ENCODE data around the gene TLE4. TPM values are rescaled to one million over a fixed set of nuclear protein-coding genes. Genes with fewer than 3 reads are reported as not detected.
A peak's percentile ranks its signal among the peaks of the same experiment; 100 is the strongest.

Gene TLE4
- total RNA-seq, 3 donors from 2014 or later (not counting 1 experiment from before 2014, with no cell fraction given): 214 to 240 (median 220) TPM

DNA sequence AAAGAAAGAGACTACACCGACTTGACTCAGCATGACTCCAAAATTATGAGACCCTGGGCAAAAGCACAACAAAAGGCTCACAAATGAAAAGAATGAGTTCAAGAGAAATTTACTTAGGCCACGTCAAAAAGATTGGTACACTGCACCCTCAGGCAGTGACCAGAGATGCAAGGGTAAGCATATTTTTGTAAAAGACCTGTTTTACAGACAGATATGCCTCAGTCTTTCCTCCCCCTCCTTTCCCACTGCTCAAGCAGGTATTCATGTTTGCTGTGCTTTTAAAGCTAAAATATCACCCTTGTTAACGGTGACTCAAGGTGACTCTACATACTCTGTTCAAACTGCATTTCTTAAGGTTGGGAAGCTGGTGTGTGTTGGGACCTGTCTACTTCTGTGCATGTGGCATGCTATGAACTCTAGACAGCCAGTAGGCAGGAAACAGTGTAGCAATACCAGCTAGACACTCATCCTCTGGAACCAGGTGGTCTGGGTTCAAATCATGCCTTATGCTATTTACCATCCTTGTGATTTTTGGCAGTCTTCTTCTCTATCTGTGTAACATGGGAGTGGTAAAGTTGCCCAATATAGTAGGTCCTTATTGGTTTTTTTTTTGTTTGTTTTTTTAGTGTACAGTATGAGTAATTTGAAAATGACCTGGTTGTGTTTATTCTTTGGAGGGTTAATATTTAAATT lies 98.7 kb downstream of the TLE4 start:
- H3K27me3 ChIP-seq (ENCODE audit: control insufficient read depth, insufficient read depth, low read length): no peaks in the 10 kb centered on the region
- intact Hi-C loops (cut with micrococcal nuclease): no loop called here
- peak overlapping the region; percentile 40 to 43 for H3K27ac Mint-ChIP-seq
- no peaks in the 10 kb centered on the region for H3K9me3 Mint-ChIP-seq
- no peak overlapping the region for H3K4me3 Mint-ChIP-seq
- H3K4me1 ChIP-seq (ENCODE audit: control insufficient read depth, insufficient read depth, low read length): peaks cover 14% of the 10 kb centered on the region
- H3K36me3 Mint-ChIP-seq: no peaks in the 10 kb centered on the region
- H3K4me3 ChIP-seq (ENCODE audit: low read length): no peak overlapping the region
- TF ChIP-seq, protein P1, sequence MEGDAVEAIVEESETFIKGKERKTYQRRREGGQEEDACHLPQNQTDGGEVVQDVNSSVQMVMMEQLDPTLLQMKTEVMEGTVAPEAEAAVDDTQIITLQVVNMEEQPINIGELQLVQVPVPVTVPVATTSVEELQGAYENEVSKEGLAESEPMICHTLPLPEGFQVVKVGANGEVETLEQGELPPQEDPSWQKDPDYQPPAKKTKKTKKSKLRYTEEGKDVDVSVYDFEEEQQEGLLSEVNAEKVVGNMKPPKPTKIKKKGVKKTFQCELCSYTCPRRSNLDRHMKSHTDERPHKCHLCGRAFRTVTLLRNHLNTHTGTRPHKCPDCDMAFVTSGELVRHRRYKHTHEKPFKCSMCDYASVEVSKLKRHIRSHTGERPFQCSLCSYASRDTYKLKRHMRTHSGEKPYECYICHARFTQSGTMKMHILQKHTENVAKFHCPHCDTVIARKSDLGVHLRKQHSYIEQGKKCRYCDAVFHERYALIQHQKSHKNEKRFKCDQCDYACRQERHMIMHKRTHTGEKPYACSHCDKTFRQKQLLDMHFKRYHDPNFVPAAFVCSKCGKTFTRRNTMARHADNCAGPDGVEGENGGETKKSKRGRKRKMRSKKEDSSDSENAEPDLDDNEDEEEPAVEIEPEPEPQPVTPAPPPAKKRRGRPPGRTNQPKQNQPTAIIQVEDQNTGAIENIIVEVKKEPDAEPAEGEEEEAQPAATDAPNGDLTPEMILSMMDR (IDR thresholded peaks at IDR 0.05): no peak
- no peaks in the 10 kb centered on the region for H3K27me3 Mint-ChIP-seq (ENCODE audit: low read depth in 2 of 2)
- DNase-seq: no peak
- WGBS (ENCODE audit: insufficient coverage): 90% methylated on average over 3 of the region's 3 CpGs
- no peak overlapping the region for H3K27ac ChIP-seq (ENCODE audit: low read length)
- H3K36me3 ChIP-seq (ENCODE audit: control insufficient read depth, insufficient read depth, low read length): no peaks in the 10 kb centered on the region
- H3K9me3 ChIP-seq (ENCODE audit: control insufficient read depth, insufficient read depth, low read length): no peaks in the 10 kb centered on the region
- peak in 1 of 3 donors; percentile 28 for ATAC-seq
- peaks cover 65 to 68% of the 10 kb centered on the region in 2 donors for H3K4me1 Mint-ChIP-seq

DNA sequence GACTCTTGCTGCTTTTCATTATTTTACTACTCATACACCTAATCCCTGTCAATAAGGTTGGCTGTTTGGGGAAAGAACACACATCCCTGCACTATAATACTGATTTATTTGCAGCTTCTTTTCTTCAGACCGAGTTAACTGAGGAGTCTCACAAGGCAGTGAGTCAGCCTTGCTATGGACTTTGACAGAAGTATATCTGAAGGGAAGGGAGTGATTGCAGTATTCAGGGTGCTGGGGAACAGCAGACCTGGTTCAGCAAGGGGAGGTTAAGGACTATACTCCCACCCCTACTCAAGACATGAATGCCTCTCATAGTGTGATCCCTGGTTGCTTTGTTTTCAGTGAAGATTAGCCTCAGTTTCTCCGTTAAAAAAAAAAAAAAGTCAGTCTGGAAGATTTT lies 99.8 kb downstream of the TLE4 start:
- H3K9me3 ChIP-seq (ENCODE audit: control insufficient read depth, insufficient read depth, low read length): no peaks in the 10 kb centered on the region
- intact Hi-C loops (cut with micrococcal nuclease): no loop called here
- peaks cover 59 to 66% of the 10 kb centered on the region in 2 donors for H3K4me1 Mint-ChIP-seq
- H3K4me3 Mint-ChIP-seq: no peak overlapping the region
- TF ChIP-seq, protein P1 (IDR thresholded peaks at IDR 0.05): no peak
- 82% methylated on average over 2 of the region's 2 CpGs for WGBS (ENCODE audit: insufficient coverage)
- no peak overlapping the region for H3K27ac ChIP-seq (ENCODE audit: low read length)
- no peak for DNase-seq
- H3K4me3 ChIP-seq (ENCODE audit: low read length): no peak overlapping the region
- H3K36me3 ChIP-seq (ENCODE audit: control insufficient read depth, insufficient read depth, low read length): no peaks in the 10 kb centered on the region
- H3K4me1 ChIP-seq (ENCODE audit: control insufficient read depth, insufficient read depth, low read length): peaks cover 10% of the 10 kb centered on the region
- no peak for ATAC-seq
- no peaks in the 10 kb centered on the region for H3K27me3 ChIP-seq (ENCODE audit: control insufficient read depth, insufficient read depth, low read length)
- H3K27me3 Mint-ChIP-seq (ENCODE audit: low read depth in 2 of 2): no peaks in the 10 kb centered on the region
- H3K9me3 Mint-ChIP-seq: no peaks in the 10 kb centered on the region
- peak overlapping the region; percentile 29 to 43 for H3K27ac Mint-ChIP-seq
- no peaks in the 10 kb centered on the region for H3K36me3 Mint-ChIP-seq

DNA sequence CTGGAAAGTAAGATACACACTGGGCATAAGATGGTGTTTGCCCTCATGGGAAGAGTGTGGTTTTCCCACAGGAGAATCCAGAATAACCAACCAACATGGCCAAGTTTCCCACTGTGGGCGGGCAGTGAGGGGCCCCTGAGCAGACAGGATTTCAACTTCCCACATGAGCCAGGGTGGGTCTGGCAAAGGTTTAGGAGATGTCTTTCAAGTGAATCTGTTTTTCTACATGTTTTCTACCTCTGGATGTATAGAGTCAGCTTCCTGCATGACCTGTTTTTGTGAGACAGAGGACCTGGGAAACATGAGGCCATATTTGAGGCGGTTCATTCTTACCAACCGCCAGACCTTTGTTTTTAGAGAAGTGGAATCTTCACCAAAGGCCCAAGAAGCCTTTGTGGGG lies 100.5 kb downstream of the TLE4 start:
- Mint-ChIP-seq H3K4me3 (no peak overlapping the region), H3K36me3 (no peaks in the 10 kb centered on the region), H3K27ac (peak overlapping the region; percentile 7 to 38), H3K9me3 (no peaks in the 10 kb centered on the region), H3K27me3 (ENCODE audit: low read depth in 2 of 2) (no peaks in the 10 kb centered on the region), H3K4me1 (peaks cover 59 to 66% of the 10 kb centered on the region in 2 donors)
- no peak overlapping the region for H3K4me3 ChIP-seq (ENCODE audit: low read length)
- TF ChIP-seq, protein P1 (IDR thresholded peaks at IDR 0.05): no peak
- H3K36me3 ChIP-seq (ENCODE audit: control insufficient read depth, insufficient read depth, low read length): no peaks in the 10 kb centered on the region
- no peak overlapping the region for H3K27ac ChIP-seq (ENCODE audit: low read length)
- ATAC-seq (no peak), DNase-seq (no peak)
- no peaks in the 10 kb centered on the region for H3K27me3 ChIP-seq (ENCODE audit: control insufficient read depth, insufficient read depth, low read length)
- peaks cover 10% of the 10 kb centered on the region for H3K4me1 ChIP-seq (ENCODE audit: control insufficient read depth, insufficient read depth, low read length)
- H3K9me3 ChIP-seq (ENCODE audit: control insufficient read depth, insufficient read depth, low read length): no peaks in the 10 kb centered on the region
- intact Hi-C loops (cut with micrococcal nuclease): no loop called here
- 76% methylated on average over 3 of the region's 3 CpGs for WGBS (ENCODE audit: insufficient coverage)

DNA sequence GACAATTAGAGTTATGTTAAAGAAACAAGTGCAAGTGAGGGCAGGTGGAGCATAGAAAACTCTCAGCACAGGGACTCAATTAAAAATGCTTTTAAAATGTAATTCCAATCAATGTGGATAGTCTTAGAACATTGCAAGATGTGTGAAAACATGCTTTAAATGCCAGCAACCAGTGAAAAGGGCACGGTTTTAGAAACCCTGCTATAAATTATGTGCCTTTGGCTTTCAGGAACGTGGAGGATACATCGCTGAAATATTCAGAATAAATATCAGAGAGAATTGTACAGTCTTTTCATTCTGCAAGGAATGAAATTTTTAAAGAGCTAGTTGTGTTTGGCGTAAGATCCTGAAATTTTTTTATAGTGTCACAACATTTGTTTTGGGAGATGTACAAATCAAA lies 101.1 kb downstream of the TLE4 start:
- Histone ChIP-seq H3K27ac (ENCODE audit: low read length) (no peak overlapping the region), H3K9me3 (ENCODE audit: control insufficient read depth, insufficient read depth, low read length) (no peaks in the 10 kb centered on the region), H3K36me3 (ENCODE audit: control insufficient read depth, insufficient read depth, low read length) (no peaks in the 10 kb centered on the region), H3K27me3 (ENCODE audit: control insufficient read depth, insufficient read depth, low read length) (no peaks in the 10 kb centered on the region), H3K4me3 (ENCODE audit: low read length) (no peak overlapping the region), H3K4me1 (ENCODE audit: control insufficient read depth, insufficient read depth, low read length) (peaks cover 10% of the 10 kb centered on the region)
- DNase-seq (no peak), ATAC-seq (no peak)
- Mint-ChIP-seq H3K27ac (peak overlapping the region; percentile 7 to 38), H3K27me3 (ENCODE audit: low read depth in 2 of 2) (no peaks in the 10 kb centered on the region), H3K36me3 (no peaks in the 10 kb centered on the region), H3K9me3 (no peaks in the 10 kb centered on the region), H3K4me3 (no peak overlapping the region), H3K4me1 (peaks cover 58 to 60% of the 10 kb centered on the region in 2 donors)
- TF ChIP-seq, protein P1 (IDR thresholded peaks at IDR 0.05): no peak
- intact Hi-C loops (cut with micrococcal nuclease): no loop called here
- 80% methylated on average over 3 of the region's 4 CpGs for WGBS (ENCODE audit: insufficient coverage)

Measured in natural killer cell (primary cell).